Measurements from ENCODE around the gene FBXO38.

GRCh38 chr5:148445578-148445977 is 61.8 kb downstream of the FBXO38 start:
- TF ChIP-seq, protein P1, sequence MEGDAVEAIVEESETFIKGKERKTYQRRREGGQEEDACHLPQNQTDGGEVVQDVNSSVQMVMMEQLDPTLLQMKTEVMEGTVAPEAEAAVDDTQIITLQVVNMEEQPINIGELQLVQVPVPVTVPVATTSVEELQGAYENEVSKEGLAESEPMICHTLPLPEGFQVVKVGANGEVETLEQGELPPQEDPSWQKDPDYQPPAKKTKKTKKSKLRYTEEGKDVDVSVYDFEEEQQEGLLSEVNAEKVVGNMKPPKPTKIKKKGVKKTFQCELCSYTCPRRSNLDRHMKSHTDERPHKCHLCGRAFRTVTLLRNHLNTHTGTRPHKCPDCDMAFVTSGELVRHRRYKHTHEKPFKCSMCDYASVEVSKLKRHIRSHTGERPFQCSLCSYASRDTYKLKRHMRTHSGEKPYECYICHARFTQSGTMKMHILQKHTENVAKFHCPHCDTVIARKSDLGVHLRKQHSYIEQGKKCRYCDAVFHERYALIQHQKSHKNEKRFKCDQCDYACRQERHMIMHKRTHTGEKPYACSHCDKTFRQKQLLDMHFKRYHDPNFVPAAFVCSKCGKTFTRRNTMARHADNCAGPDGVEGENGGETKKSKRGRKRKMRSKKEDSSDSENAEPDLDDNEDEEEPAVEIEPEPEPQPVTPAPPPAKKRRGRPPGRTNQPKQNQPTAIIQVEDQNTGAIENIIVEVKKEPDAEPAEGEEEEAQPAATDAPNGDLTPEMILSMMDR (IDR thresholded peaks at IDR 0.05): no peak
- TF ChIP-seq EZH2 (IDR thresholded peaks at IDR 0.05; ENCODE audit: borderline replicate concordance, insufficient read depth, low read depth, low read length, poor library complexity, severe bottlenecking): no peak
